ENCODE results near the gene C4orf51.

DNA sequence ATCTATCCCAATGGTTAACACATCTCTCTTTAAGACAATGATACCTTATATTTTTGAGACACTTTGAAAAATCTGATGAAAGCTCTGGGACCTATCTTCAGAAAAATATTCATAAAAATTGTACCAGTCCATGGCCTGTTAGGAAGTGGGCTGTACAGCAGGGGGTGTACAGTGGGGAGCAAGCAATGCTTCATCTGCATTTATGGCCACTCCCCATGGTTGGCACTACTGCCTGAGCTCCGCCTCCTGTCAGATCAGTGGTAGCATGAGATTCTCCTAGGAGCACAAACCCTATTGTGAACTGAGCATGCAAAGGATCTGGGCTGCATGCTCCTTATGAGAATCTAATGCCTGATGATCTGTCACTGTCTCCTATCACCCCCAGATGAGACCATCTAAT is 42.6 kb downstream of the C4orf51 start:
- TF ChIP-seq CTCF (IDR thresholded peaks at IDR 0.05; ENCODE audit: insufficient read depth, low read length) = no peak
- no peak for TF ChIP-seq POLR2AphosphoS5 (IDR thresholded peaks at IDR 0.05; ENCODE audit: low read depth)
